ENCODE results near the gene SMG1.

SMG1 gene

DNA sequence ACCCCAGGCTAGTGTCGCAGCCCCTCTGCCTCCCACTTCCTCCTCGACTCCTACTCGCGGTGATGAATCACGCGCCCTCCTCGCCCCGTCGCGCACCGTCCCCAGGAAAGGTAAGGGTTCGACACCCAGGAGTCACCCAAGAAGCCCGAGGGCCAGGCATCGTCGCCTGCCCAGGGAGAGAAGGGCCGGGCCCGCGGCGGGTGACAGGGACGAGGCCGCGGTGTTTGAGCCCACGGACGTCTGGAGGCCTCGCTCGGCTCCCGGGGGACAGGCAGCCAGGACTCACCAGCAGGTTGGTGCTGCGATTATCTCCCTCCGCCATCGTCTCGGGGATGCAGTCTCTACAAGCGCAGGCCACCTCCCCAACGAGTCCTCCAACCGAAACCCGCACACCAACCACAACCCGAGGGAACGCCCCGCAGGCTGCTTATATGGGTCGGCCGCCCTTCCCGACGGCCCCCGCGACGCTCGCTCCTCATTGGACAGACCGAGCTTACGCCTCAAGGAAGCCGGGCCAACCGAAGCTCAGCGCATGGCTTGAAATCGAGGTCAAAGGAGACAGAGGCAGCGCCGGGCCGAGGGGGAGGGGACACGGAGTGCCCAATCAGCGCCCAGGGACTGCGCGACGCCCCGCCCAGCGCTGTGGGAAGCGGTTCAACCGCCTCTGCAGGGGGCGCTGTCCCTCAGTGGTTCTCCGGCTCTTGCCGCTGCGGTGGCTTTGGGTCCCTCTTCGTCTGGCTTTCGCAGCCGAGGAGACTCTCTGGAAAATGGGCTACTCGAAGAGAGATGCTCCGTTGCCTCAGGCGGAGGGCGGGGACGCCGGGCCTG is 124.8 kb downstream of the SMG1 start, which contains the start of gene ARL6IP1 (continued):
- no peak for TF ChIP-seq ZNF274 (IDR thresholded peaks at IDR 0.05; ENCODE audit: low read length)
- no peak for TF ChIP-seq ZNF274 (tag by site-specific recombination; IDR thresholded peaks at IDR 0.05; ENCODE audit: borderline replicate concordance)
- peak; percentile 51 for TF ChIP-seq ZBTB26 (tag by site-specific recombination; optimal IDR thresholded peaks at IDR 0.05)
- TF ChIP-seq PRDM10 (tag by site-specific recombination; IDR thresholded peaks at IDR 0.05), result peak; percentile 82
- peak; percentile 67; the same call in 1 of the 2 replicates for TF ChIP-seq ZNF561 (tag by site-specific recombination; IDR thresholded peaks at IDR 0.05; ENCODE audit: borderline replicate concordance)
- TF ChIP-seq ZNF449 (tag by site-specific recombination; IDR thresholded peaks at IDR 0.05), result peak; percentile 5; the same call in 1 of the 2 replicates
- TF ChIP-seq ZNF785 (tag by site-specific recombination; IDR thresholded peaks at IDR 0.05), result peak; percentile 66; the same call in 1 of the 2 replicates
- TF ChIP-seq SP7 (tag by site-specific recombination; IDR thresholded peaks at IDR 0.05), result peak; percentile 85
- peak; percentile 61 for TF ChIP-seq ZNF2 (tag by site-specific recombination; IDR thresholded peaks at IDR 0.05)
- no peak for TF ChIP-seq ZNF510 (tag by site-specific recombination; IDR thresholded peaks at IDR 0.05; ENCODE audit: insufficient replicate concordance)
- TF ChIP-seq, protein P1, sequence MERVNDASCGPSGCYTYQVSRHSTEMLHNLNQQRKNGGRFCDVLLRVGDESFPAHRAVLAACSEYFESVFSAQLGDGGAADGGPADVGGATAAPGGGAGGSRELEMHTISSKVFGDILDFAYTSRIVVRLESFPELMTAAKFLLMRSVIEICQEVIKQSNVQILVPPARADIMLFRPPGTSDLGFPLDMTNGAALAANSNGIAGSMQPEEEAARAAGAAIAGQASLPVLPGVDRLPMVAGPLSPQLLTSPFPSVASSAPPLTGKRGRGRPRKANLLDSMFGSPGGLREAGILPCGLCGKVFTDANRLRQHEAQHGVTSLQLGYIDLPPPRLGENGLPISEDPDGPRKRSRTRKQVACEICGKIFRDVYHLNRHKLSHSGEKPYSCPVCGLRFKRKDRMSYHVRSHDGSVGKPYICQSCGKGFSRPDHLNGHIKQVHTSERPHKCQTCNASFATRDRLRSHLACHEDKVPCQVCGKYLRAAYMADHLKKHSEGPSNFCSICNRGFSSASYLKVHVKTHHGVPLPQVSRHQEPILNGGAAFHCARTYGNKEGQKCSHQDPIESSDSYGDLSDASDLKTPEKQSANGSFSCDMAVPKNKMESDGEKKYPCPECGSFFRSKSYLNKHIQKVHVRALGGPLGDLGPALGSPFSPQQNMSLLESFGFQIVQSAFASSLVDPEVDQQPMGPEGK (tag by site-specific recombination; IDR thresholded peaks at IDR 0.05), result peak; percentile 57
- TF ChIP-seq ZNF416 (tag by site-specific recombination; IDR thresholded peaks at IDR 0.05), result no peak
- TF ChIP-seq ZFP37 (tag by site-specific recombination; IDR thresholded peaks at IDR 0.05), result 0 out of 2 replicates have a peak, but pooled peaks have one; percentile 20
- TF ChIP-seq ZNF501 (tag by site-specific recombination; IDR thresholded peaks at IDR 0.05), result peak; percentile 70
- no peak for TF ChIP-seq ZNF473 (tag by site-specific recombination; IDR thresholded peaks at IDR 0.05)
- no peak for TF ChIP-seq ZNF174 (tag by site-specific recombination; IDR thresholded peaks at IDR 0.05)
- no peak for TF ChIP-seq GLI2 (tag by site-specific recombination; IDR thresholded peaks at IDR 0.05; ENCODE audit: borderline replicate concordance, low read depth)
- peak; percentile 71 for TF ChIP-seq YY1 (tag by site-specific recombination; IDR thresholded peaks at IDR 0.05)
- TF ChIP-seq GFI1B (tag by site-specific recombination; IDR thresholded peaks at IDR 0.05), result no peak
- no peak for TF ChIP-seq ZNF214 (tag by site-specific recombination; IDR thresholded peaks at IDR 0.05; ENCODE audit: borderline replicate concordance)
- TF ChIP-seq ZNF426 (tag by site-specific recombination; IDR thresholded peaks at IDR 0.05), result no peak
- peak; percentile 75 for TF ChIP-seq IKZF3 (tag by site-specific recombination; IDR thresholded peaks at IDR 0.05)
- TF ChIP-seq ZNF792 (tag by site-specific recombination; IDR thresholded peaks at IDR 0.05), result 0 out of 2 replicates have a peak, but pooled peaks have one; percentile 68
- TF ChIP-seq, protein P2, sequence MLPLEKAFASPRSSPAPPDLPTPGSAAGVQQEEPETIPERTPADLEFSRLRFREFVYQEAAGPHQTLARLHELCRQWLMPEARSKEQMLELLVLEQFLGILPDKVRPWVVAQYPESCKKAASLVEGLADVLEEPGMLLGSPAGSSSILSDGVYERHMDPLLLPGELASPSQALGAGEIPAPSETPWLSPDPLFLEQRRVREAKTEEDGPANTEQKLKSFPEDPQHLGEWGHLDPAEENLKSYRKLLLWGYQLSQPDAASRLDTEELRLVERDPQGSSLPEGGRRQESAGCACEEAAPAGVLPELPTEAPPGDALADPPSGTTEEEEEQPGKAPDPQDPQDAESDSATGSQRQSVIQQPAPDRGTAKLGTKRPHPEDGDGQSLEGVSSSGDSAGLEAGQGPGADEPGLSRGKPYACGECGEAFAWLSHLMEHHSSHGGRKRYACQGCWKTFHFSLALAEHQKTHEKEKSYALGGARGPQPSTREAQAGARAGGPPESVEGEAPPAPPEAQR (tag by site-specific recombination; IDR thresholded peaks at IDR 0.05), result 0 out of 2 replicates have a peak, but pooled peaks have one; percentile 59
- TF ChIP-seq RBAK (tag by site-specific recombination; IDR thresholded peaks at IDR 0.05), result no peak
- TF ChIP-seq YY2 (tag by site-specific recombination; IDR thresholded peaks at IDR 0.05), result peak; percentile 84

Measured in HEK293 (cell line).